HEK293 (cell line): ENCODE measurements around the gene WDR41.

Source experiments
- CTCF ChIP-seq: fragments of 450-650 bp; formaldehyde crosslinking; IDR thresholded peaks from 2 replicates; pipeline ENCODE4 v1.5.1; 2016; ENCODE audit warnings: missing biosample characterization, missing genetic modification characterization
- GLI4 ChIP-seq: fragments of 450-650 bp; formaldehyde crosslinking; IDR thresholded peaks from 2 replicates; pipeline ENCODE4 v1.5.1; 2016; ENCODE audit warnings: missing biosample characterization, missing genetic modification characterization
- WT1 ChIP-seq: fragments of 450-650 bp; formaldehyde crosslinking; IDR thresholded peaks from 2 replicates; pipeline ENCODE4 v1.5.1; 2016; ENCODE audit warnings: missing biosample characterization, missing genetic modification characterization
- ZNF175 ChIP-seq: fragments of 450-650 bp; formaldehyde crosslinking; IDR thresholded peaks from 2 replicates; pipeline ENCODE4 v1.5.1; 2016; ENCODE audit warnings: missing biosample characterization, missing genetic modification characterization
- ZNF362 ChIP-seq: fragments of 450-650 bp; formaldehyde crosslinking; IDR thresholded peaks from 2 replicates; pipeline ENCODE4 v1.5.1; 2016; ENCODE audit warnings: missing biosample characterization, missing genetic modification characterization
- ZNF629 ChIP-seq: fragments of 450-650 bp; formaldehyde crosslinking; IDR thresholded peaks from 2 replicates; pipeline ENCODE4 v1.5.1; 2017; ENCODE audit warnings: missing biosample characterization, missing genetic modification characterization
- ZNF670 ChIP-seq: fragments of 450-650 bp; formaldehyde crosslinking; IDR thresholded peaks from 2 replicates; pipeline ENCODE4 v1.5.1; 2016; ENCODE audit warnings: missing biosample characterization, missing genetic modification characterization, low read depth
- ZNF785 ChIP-seq: fragments of 450-650 bp; formaldehyde crosslinking; IDR thresholded peaks from 2 replicates; pipeline ENCODE4 v1.5.1; 2016; ENCODE audit warnings: missing biosample characterization, missing genetic modification characterization

GRCh38 chr5:77492653-77493000 is 511 bp upstream of the WDR41 start:
- TF ChIP-seq CTCF (no peak; the same call in 1 of the 2 replicates), ZNF785 (tag by site-specific recombination) (no peak), ZNF362 (tag by site-specific recombination) (no peak), ZNF670 (tag by site-specific recombination) (no peak), WT1 (tag by site-specific recombination) (no peak), ZNF629 (tag by site-specific recombination) (no peak), ZNF175 (no peak), GLI4 (tag by site-specific recombination) (no peak)
